Colon (tissue), 2 donors: Measurements from ENCODE around the gene ADCY2.

Source experiments
- FAIRE-seq: peaks from 2 replicates; lab custom pipeline; 2012; peaks lifted over from hg19 to GRCh38; lab: Jason Lieb, UNC
- donor health status: control.
- donor health status: control.

Gene ADCY2

GRCh38 chr5:7872517-7873130 is 476.7 kb downstream of the ADCY2 start:
- FAIRE-seq = no peak

- FAIRE-seq = no peak
Observed at GRCh38 chr5:7873216-7873615, 477.3 kb downstream of the ADCY2 start.

GRCh38 chr5:7874639-7875038 is 478.7 kb downstream of the ADCY2 start:
- FAIRE-seq = no peak

GRCh38 chr5:7875151-7875550 is 479.2 kb downstream of the ADCY2 start:
- no peak for FAIRE-seq

- no peak for FAIRE-seq
Observed at GRCh38 chr5:7876867-7877266, 480.9 kb downstream of the ADCY2 start.

GRCh38 chr5:7877851-7878250 is 481.9 kb downstream of the ADCY2 start:
- FAIRE-seq = no peak

- no peak for FAIRE-seq
Observed at GRCh38 chr5:7878381-7878873, 482.5 kb downstream of the ADCY2 start.
